Neural progenitor cell (in vitro differentiated cells): ENCODE data around the gene DPYD.

Experiments
- CTCF ChIP-seq: fragments of 200-600 bp; sonication (generic); IDR thresholded peaks from 2 replicates; pipeline ENCODE4 v1.5.1; 2017; ENCODE audit warnings: antibody characterized with exemption, mild to moderate bottlenecking
- EZH2 ChIP-seq: fragments of 200-600 bp; sonication (generic); IDR thresholded peaks from 2 replicates; pipeline ENCODE4 v1.6.1; 2017; ENCODE audit warnings: antibody characterized with exemption, mild to moderate bottlenecking, moderate library complexity

- TF ChIP-seq EZH2 (no peak), CTCF (no peak)
These were observed 508.7 kb downstream of the DPYD start for GRCh38 chr1:97412166-97412565.
